UCSD-AML1 (cell line): Measurements from ENCODE around the gene VPS26A.

Source experiments
- DNase-seq: peaks from one replicate; lab custom pipeline; 2025; ENCODE audit not compliant: unreplicated experiment; lab: John Stamatoyannopoulos, UW

Gene VPS26A

DNA sequence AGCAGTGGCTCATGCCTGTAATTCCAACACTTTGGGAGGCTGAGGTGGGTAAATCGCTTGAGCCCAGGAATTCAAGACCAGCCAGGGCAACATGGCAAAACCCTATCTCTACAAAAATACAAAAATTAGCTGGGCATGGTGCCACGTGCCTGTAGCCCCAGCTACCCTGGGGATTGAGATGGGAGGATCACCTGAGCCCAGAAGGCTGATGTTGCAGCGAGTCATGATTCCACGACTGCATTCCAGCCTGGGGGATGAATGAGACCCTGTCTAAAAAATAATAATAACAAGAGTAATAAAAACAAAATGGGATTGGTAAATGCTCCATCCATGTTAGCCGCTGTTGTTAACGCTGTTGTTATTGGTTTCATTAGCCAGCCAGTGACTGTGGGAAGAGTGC, 94.9 kb downstream of the VPS26A start:
- DNase-seq = no peak

DNA sequence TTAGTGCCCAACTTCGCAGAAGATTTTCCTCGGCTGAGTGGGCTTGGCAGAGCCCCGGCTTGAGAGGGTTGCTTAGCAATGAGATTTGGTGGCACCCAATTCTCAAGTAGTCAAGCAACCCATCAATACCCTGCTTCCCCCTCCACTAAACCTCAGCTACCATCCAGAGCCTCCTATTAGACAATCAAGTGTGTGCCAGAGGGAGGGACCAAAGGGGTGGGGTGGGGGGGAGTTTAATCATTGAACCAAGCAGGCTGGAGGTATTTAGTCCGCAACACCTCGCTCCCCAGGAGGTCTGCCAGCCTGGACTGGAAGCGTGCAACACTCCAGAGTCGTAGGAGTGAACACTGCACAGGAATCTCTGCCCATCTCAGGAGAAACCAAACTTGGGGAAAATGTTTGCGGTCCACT, 96.1 kb downstream of the VPS26A start, which contains the start of gene HKDC1:
Gene HKDC1, plus strand, starts transcription at position 292 of the 411 bp plus-strand sequence. Its CDS starts 104 bp downstream, at position 396.
- DNase-seq = no peak

DNA sequence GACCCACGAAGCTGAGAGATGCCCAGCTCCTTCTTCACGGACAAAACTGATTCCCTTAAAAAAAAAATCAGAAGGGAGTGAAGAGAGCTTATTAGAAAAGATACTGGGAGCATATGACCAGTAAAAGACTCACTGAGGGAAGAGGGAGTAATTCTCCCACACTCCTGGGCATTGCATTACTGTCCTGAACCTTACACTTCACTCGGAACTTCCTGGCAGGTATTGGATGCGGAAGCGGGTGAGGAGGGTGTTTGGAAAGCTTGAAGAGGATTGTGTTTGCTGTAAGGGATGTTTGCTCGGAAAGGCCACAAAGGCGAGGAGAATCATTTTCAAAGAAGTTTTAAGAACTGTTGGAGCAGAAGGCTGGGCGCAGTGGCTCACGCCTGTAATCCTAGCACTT, 96.5 kb downstream of the VPS26A start:
- no peak for DNase-seq
